ENCODE measurements around the gene SF3A1. TPM values are rescaled to one million over a fixed set of nuclear protein-coding genes. Genes with fewer than 3 reads are reported as not detected.
A peak's percentile ranks its signal among the peaks of the same experiment; 100 is the strongest.

The SF3A1 gene
- total and polyA plus RNA-seq, 4 donors = 15.8 to 157 (median 45.1) TPM

DNA sequence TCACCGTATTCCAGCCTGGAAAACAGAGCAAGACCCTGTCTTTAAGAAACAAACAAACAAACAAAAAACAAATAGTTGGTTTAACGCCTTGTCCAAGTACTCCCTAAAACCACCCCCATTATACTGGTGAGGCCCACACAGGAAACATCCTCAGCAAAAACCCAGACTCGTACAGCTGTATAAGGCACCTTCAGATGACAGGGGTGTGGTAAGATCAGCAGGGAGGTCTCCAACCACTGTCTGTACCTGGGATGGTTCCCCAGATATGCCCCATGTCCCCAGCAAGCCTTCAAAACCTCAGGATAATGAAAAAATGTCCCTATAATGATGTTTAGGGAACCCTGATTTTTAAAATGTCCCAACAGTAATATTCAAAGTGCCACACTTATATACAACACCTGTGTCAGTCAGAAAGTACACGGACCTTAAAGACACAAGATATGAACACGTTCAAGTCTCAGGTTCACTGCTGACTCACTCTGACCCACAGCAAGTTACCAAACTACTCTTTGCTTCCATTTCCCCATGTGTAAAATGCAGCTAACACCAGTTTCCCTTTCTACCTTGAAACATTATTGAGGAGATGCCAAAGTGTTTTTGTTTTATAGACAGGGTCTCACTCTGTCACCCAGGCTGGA is 9.3 kb downstream of the SF3A1 start:
- TF ChIP-seq CTCF (IDR thresholded peaks at IDR 0.05; ENCODE audit: control extremely low read depth, extremely low read depth) = no peak

GRCh38 chr22:30344447-30345200 is 12.1 kb downstream of the SF3A1 start:
- no peak for DNase-seq
- Histone ChIP-seq H3K9me3 (ENCODE audit: control insufficient read depth in 4 of 4, insufficient read depth in 3 of 4, low read length in 3 of 4) (no peaks in the 10 kb centered on the region), H3K4me1 (ENCODE audit: control insufficient read depth in 5 of 5, insufficient read depth in 5 of 5, low read length in 5 of 5) (peaks cover 0 to 23% (median 0%) of the 10 kb centered on the region in 5 donors), H3K27me3 (ENCODE audit: control insufficient read depth in 3 of 3, insufficient read depth in 3 of 3, low read length in 2 of 3) (no peaks in the 10 kb centered on the region), H3K9ac (ENCODE audit: insufficient read depth in 1 of 2, low read length in 2 of 2) (no peak overlapping the region), H3K36me3 (ENCODE audit: control insufficient read depth in 4 of 4, insufficient read depth in 4 of 4, low read length in 4 of 4) (peaks cover 57 to 76% (median 68%) of the 10 kb centered on the region in 4 donors), H3K27ac (ENCODE audit: low read depth in 1 of 2, low read length in 1 of 2) (no peak overlapping the region), H3K4me3 (no peak overlapping the region)
- no peak for ATAC-seq (ENCODE audit: insufficient read depth, low FRiP score)
- 93 to 97% methylated on average over 13 of the region's 13 CpGs for WGBS, 2 donors
- no peak for TF ChIP-seq CTCF (IDR thresholded peaks at IDR 0.05; ENCODE audit: control extremely low read depth, extremely low read depth)

More for the DNA sequence above, 9.3 kb downstream of the SF3A1 start:
- Histone ChIP-seq H3K4me1 (ENCODE audit: control insufficient read depth in 5 of 5, insufficient read depth in 5 of 5, low read length in 5 of 5) (peaks cover 0 to 23% (median 0%) of the 10 kb centered on the region in 5 donors), H3K27ac (ENCODE audit: low read depth in 1 of 2, low read length in 1 of 2) (no peak overlapping the region), H3K27me3 (ENCODE audit: control insufficient read depth in 3 of 3, insufficient read depth in 3 of 3, low read length in 2 of 3) (no peaks in the 10 kb centered on the region), H3K4me3 (no peak overlapping the region), H3K36me3 (ENCODE audit: control insufficient read depth in 4 of 4, insufficient read depth in 4 of 4, low read length in 4 of 4) (peaks cover 54 to 57% (median 56%) of the 10 kb centered on the region in 4 donors), H3K9me3 (ENCODE audit: control insufficient read depth in 4 of 4, insufficient read depth in 3 of 4, low read length in 3 of 4) (no peaks in the 10 kb centered on the region), H3K9ac (ENCODE audit: insufficient read depth in 1 of 2, low read length in 2 of 2) (peak overlapping the region in 1 of 2 donors; percentile 28)
- WGBS, 2 donors = 70 to 71% methylated on average over 5 of the region's 5 CpGs
- ATAC-seq (ENCODE audit: insufficient read depth, low FRiP score) (no peak), DNase-seq (no peak)

DNA sequence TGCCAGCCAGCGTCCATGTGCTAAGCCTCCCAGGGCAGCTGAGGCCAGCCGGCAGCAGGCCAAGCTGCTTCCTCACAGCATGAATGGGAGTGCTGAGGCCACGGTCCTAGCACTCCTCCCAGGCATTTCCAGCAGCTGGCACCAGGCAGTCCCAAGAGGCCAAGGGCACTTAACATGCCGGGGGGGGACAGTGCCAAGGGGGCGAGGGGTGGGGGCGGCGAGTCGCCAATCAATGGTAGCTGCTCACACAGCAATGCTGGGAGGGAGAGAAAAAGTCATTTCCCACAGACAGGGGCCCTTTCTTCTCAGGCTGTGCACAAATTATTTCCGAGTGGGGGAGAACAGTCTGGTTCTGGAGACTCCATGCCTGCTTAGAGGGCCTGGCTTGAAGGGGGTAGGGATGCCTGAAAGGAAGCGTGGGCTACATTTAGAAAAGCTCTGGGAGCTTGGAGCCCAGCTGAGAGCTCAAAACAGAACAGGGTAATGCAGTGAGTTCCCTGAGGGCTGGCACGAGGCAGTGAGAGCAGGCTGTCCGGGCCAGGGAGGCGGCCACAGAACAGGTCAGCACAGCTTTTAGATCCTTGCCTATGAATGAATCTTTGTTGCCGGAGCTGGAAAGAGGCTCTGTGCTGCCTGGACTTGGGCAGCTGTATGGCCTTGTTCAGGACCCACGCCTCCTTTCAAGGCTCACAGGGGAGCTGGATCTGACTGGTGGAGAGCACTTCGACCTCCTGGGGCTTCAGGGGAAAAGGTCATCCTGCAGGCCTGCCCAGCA is 15.6 kb downstream of the SF3A1 start:
- Histone ChIP-seq H3K4me1 (ENCODE audit: control insufficient read depth in 5 of 5, insufficient read depth in 5 of 5, low read length in 5 of 5) (no peaks in the 10 kb centered on the region), H3K27me3 (ENCODE audit: control insufficient read depth in 3 of 3, insufficient read depth in 3 of 3, low read length in 2 of 3) (no peaks in the 10 kb centered on the region), H3K27ac (ENCODE audit: low read depth in 1 of 2, low read length in 1 of 2) (peak overlapping the region in 1 of 2 donors; percentile 18), H3K36me3 (ENCODE audit: control insufficient read depth in 4 of 4, insufficient read depth in 4 of 4, low read length in 4 of 4) (peaks cover 73 to 92% (median 90%) of the 10 kb centered on the region in 4 donors), H3K9me3 (ENCODE audit: control insufficient read depth in 4 of 4, insufficient read depth in 3 of 4, low read length in 3 of 4) (no peaks in the 10 kb centered on the region), H3K9ac (ENCODE audit: insufficient read depth in 1 of 2, low read length in 2 of 2) (no peak overlapping the region), H3K4me3 (no peak overlapping the region)
- DNase-seq (no peak), ATAC-seq (ENCODE audit: insufficient read depth, low FRiP score) (no peak)
- WGBS, 2 donors = 88 to 89% methylated on average over 16 of the region's 16 CpGs
- no peak for TF ChIP-seq CTCF (IDR thresholded peaks at IDR 0.05; ENCODE audit: control extremely low read depth, extremely low read depth)
